ENCODE results near the gene SLC35D3.
"Not testable (repeated sequence)": the region's sequence is repeated elsewhere in the genome, so short reads cannot be mapped to it uniquely, and the experiment has no call there.

SLC35D3 gene

DNA sequence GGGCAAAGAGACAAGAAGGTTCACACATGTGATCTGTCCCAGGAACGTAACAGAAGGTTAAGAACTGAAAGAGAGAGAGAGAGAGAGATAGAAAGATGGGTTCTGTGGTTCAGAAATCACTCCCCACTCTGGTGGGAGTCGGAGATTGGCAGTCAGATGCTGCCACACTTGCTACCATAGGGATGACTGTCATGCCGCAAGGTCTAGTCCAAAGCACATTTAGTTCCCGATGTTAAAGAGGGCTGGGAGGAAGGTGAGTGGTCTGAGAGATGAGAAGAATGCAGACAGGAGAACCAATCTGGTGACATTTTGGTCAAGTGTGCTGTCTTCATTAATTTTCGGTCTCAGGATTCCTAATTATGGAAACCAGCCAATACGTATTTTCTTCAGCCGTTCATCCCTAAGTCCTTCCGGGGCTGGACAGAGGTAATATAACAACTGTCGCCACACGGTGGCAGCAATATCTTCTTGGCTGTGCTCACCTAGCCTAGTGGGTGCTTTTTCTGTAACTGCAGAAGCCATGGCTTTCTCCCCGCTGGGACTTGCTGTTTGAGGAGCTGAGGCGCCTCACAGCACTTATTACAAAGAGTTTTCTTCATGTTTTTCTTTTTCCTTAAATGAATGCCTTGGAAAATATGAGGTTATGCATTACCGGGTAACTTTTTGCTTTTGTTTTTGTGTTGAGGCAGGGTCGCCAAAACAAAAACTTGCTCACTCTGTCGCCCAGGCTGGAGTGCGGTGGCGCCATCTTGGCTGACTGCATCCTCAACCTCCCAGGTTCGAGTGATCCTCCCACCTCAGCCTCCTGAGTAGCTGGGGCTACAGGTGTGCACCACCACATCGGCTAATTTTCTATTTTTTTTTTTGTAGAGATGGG lies 46.0 kb downstream of the SLC35D3 start:
- peak; percentile 64 for DNase-seq

- DNase-seq = no peak
Observed at GRCh38 chr6:136968837-136969236, 46.7 kb downstream of the SLC35D3 start.

DNA sequence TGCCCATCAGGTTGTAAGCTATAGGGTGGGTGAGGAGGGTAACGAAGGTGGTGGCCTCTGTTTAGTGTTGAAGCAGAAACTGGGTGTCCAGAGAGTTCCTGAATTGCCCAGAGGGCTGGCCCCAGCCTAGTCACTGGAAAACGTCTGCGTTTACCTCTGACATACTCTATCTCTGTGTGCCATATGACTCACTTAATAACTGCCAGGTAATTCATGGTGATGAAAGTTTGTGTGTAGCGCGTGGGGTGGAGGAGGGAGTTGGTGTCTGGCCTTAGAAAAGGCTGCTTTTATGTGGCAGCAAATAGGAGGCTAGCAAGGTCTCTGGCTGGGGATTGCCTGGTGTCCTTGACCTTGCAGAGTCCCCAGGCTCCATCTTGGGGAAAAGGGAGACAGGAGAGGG lies 47.3 kb downstream of the SLC35D3 start:
- no peak for DNase-seq

DNA sequence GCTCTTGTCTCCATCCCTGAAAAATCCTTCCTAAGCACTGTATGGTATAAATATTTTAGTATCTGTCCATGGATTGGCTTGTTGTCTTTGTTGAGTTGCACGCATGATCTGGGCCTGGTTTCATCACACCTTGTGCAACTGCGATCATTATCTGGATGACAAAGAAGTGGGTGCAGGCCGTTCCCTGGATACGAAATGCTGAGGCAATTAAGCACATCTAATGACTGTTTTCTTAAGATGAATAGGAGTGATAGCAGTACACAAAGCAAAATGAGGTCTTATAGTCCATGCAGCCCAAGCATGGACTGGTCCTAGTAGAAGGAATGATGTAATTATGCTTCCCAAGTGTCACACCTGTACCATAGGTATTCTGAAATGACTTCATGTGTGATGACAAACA lies 47.8 kb downstream of the SLC35D3 start:
- no peak for DNase-seq

DNA sequence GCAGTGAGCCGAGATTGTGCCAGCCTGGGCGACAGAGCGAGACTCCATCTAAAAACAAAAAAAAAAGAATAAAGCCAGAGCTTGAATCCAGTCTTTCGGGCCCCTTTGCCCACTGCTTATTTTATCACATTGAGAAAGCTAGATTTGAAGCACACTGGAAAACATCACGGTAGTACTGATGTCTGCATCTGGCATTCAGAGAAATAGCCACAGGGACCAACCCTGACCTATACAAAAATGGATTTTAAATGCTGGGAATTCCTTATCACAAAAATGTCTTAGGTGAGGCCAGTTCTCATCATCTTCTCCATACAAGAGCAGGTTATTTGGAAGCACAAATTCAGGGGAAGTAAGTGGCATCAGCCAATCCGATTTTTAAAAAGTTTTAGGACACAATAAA lies 49.5 kb downstream of the SLC35D3 start:
- DNase-seq = no peak

DNA sequence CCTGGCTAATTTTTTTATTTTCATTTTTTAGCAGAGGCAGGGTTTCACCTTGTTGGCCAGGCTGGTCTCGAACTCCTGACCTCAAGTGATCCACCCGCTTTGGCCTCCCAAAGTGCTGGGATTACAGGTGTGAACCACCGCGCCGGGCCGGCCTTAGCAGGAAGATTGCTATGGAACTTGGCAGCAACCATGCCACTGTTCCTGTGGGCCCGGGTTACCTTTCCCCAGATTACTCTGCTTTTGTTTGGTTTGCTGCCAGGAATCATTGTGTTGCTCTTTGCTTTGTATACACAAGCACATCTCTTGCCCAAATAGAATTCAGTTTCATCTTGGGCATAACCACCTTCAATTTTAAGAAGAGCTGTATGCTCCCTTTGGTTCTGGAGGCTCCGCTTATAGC lies 51.7 kb downstream of the SLC35D3 start:
- DNase-seq = not testable (repeated sequence)
